WTC11 (cell line): ENCODE results near the gene GABBR2. TPM values are rescaled to one million over a fixed set of nuclear protein-coding genes. Genes with fewer than 3 reads are reported as not detected.

Experiments
- ATAC-seq: fragments of 200-7000 bp; cut with Tn5 transposase; 2 replicates; pipeline ENCODE4 v1.10.0; 2021; ENCODE audit warnings: mild to moderate bottlenecking, moderate library complexity
- CTCF ChIA-PET: fragments of 300-600 bp; sonication (Branson Sonifier 250); formaldehyde crosslinking; loops from one replicate; lab custom pipeline; 2021; ENCODE audit warnings: antibody characterized with exemption; lab: Charles Lee
- POLR2A ChIA-PET: fragments of 350-600 bp; sonication (Branson Sonifier 250); formaldehyde crosslinking; loops from one replicate; lab custom pipeline; 2021; ENCODE audit warnings: antibody characterized with exemption; lab: Charles Lee
- DNase-seq: peaks from one replicate; pipeline ENCODE4 v3.0.0; 2021; ENCODE audit warnings: low spot score
- H3K27ac Mint-ChIP-seq: 2 replicates; pipeline ENCODE4 v1.8.0; 2021; ENCODE audit warnings: mixed read lengths
- H3K27me3 Mint-ChIP-seq: 2 replicates; pipeline ENCODE4 v1.8.0; 2021; ENCODE audit warnings: low read depth, mild to moderate bottlenecking, moderate library complexity, mixed read lengths
- H3K36me3 Mint-ChIP-seq: 2 replicates; pipeline ENCODE4 v1.8.0; 2021; ENCODE audit warnings: mixed read lengths
- H3K4me1 Mint-ChIP-seq: 2 replicates; pipeline ENCODE4 v1.8.0; 2022; ENCODE audit warnings: mixed read lengths
- H3K4me3 Mint-ChIP-seq: 2 replicates; pipeline ENCODE4 v1.8.0; 2021; ENCODE audit warnings: mild to moderate bottlenecking, moderate library complexity, mixed read lengths
- H3K9me3 Mint-ChIP-seq: 2 replicates; pipeline ENCODE4 v1.8.0; 2021; ENCODE audit warnings: mixed read lengths
- ATF2 ChIP-seq: sonication (generic); formaldehyde crosslinking; IDR thresholded peaks from 2 replicates; pipeline ENCODE4 v1.8.1; 2022; ENCODE audit warnings: low read depth, missing genetic modification reagents, borderline replicate concordance
- ATF6 ChIP-seq: sonication (generic); formaldehyde crosslinking; IDR thresholded peaks from 2 replicates; pipeline ENCODE4 v1.8.1; 2023; ENCODE audit warnings: mild to moderate bottlenecking, missing genetic modification reagents
- ELF4 ChIP-seq: sonication (generic); formaldehyde crosslinking; IDR thresholded peaks from 2 replicates; pipeline ENCODE4 v1.8.1; 2022; ENCODE audit warnings: low read depth, mild to moderate bottlenecking, moderate library complexity, missing genetic modification reagents
- FOXP1 ChIP-seq: sonication (generic); formaldehyde crosslinking; IDR thresholded peaks from 2 replicates; pipeline ENCODE4 v1.8.0; 2022; ENCODE audit warnings: missing genetic modification reagents, mild to moderate bottlenecking, moderate library complexity, borderline replicate concordance
- HMGXB4 ChIP-seq: sonication (generic); formaldehyde crosslinking; IDR thresholded peaks from 2 replicates; pipeline ENCODE4 v1.8.1; 2023; ENCODE audit warnings: mild to moderate bottlenecking, moderate library complexity, missing genetic modification reagents
- NR2C2 ChIP-seq: sonication (generic); formaldehyde crosslinking; IDR thresholded peaks from 2 replicates; pipeline ENCODE4 v1.8.0; 2022; ENCODE audit warnings: mild to moderate bottlenecking, missing genetic modification reagents
- PRDM15 ChIP-seq: sonication (generic); formaldehyde crosslinking; IDR thresholded peaks from 2 replicates; pipeline ENCODE4 v1.8.0; 2022; ENCODE audit warnings: missing genetic modification reagents
- SMAD4 ChIP-seq: sonication (generic); formaldehyde crosslinking; IDR thresholded peaks from 2 replicates; pipeline ENCODE4 v1.8.0; 2022; ENCODE audit warnings: mild to moderate bottlenecking, missing genetic modification reagents
- SOX15 ChIP-seq: fragments of 250-450 bp; sonication (Bioruptor Pico); IDR thresholded peaks from 2 replicates; pipeline ENCODE4 v1.9.0; 2021; ENCODE audit warnings: mild to moderate bottlenecking
- ZBTB43 ChIP-seq: sonication (generic); formaldehyde crosslinking; IDR thresholded peaks from 2 replicates; pipeline ENCODE4 v1.8.1; 2023; ENCODE audit warnings: mild to moderate bottlenecking, missing genetic modification reagents
- ZNF317 ChIP-seq: sonication (generic); formaldehyde crosslinking; IDR thresholded peaks from 2 replicates; pipeline ENCODE4 v1.8.1; 2023; ENCODE audit warnings: low read depth, mild to moderate bottlenecking, moderate library complexity, missing genetic modification reagents, borderline replicate concordance
- ZNF423 ChIP-seq: fragments of 250-450 bp; sonication (Bioruptor Pico); IDR thresholded peaks from 2 replicates; pipeline ENCODE4 v2.1.2; 2022; ENCODE audit warnings: mild to moderate bottlenecking, moderate library complexity
- total RNA-seq: library from RNA; stranded (reverse); gene quantifications from 3 replicates; pipeline ENCODE4 v1.2.3, GENCODE V29; 2021

The GABBR2 gene
- total RNA-seq, 1 experiment from 2014 or later = 0.92 TPM

GRCh38 chr9:98634685-98635336 lies 73.9 kb downstream of the GABBR2 start:
- no peak for ATAC-seq

More at GRCh38 chr9:98634685-98635336, 73.9 kb downstream of the GABBR2 start:
- H3K4me3 Mint-ChIP-seq = no peak overlapping the region
- H3K27ac Mint-ChIP-seq = no peak overlapping the region
- peaks cover 5% of the 10 kb centered on the region for H3K4me1 Mint-ChIP-seq
- no peaks in the 10 kb centered on the region for H3K27me3 Mint-ChIP-seq
- TF ChIP-seq ATF2 (CRISPR knock-in tag) (no peak), PRDM15 (CRISPR knock-in tag) (no peak), NR2C2 (no peak), ELF4 (CRISPR knock-in tag) (no peak), ATF6 (CRISPR knock-in tag) (no peak), ZNF423 (no peak), HMGXB4 (no peak), SMAD4 (CRISPR knock-in tag) (no peak), ZBTB43 (CRISPR knock-in tag) (no peak), SOX15 (no peak), ZNF317 (CRISPR knock-in tag) (no peak), FOXP1 (CRISPR knock-in tag) (no peak)
- CTCF ChIA-PET = no interaction called here
- H3K36me3 Mint-ChIP-seq = peaks cover 12% of the 10 kb centered on the region
- peaks cover 31% of the 10 kb centered on the region for H3K9me3 Mint-ChIP-seq
- POLR2A ChIA-PET = no interaction called here
- DNase-seq = no peak
